A549 (cell line): ENCODE data around the gene TMEM259.

ENCODE experiments used
- CTCF ChIP-seq: fragments of >200 bp; sonication (Bioruptor Twin); formaldehyde crosslinking; IDR thresholded peaks from 3 replicates; pipeline ENCODE4 v1.5.1; 2016
- EHMT2 ChIP-seq: fragments of 200-600 bp; sonication (generic); IDR thresholded peaks from 2 replicates; pipeline ENCODE4 v1.6.1; 2016; ENCODE audit warnings: antibody characterized with exemption, low read depth, mild to moderate bottlenecking, moderate library complexity
- EP300 ChIP-seq, 2 experiments: fragments of >200 bp; sonication (Bioruptor Twin); formaldehyde crosslinking; IDR thresholded peaks; 2 replicates in 1 of 2; 3 replicates in 1 of 2; pipeline ENCODE4 v1.6.1; 2016 to 2017
- FOSL2 ChIP-seq, 2 experiments: fragments of 450-650 bp in 1 of 2; fragments of >200 bp in 1 of 2; sonication (Bioruptor Twin) in 1 of 2; formaldehyde crosslinking; IDR thresholded peaks; 2 replicates each; pipeline versions ENCODE4 v1.5.0 to v1.6.1; 2016 to 2020; ENCODE audit warnings: mild to moderate bottlenecking in 1 of 2, moderate library complexity in 1 of 2
- KDM1A ChIP-seq: fragments of 200-600 bp; sonication (generic); IDR thresholded peaks from 2 replicates; pipeline ENCODE4 v1.6.1; 2016; ENCODE audit warnings: low read depth, mild to moderate bottlenecking
- POLR2A ChIP-seq: IDR thresholded peaks from 2 replicates; pipeline ENCODE4 v1.6.1; 2012; ENCODE audit warnings: mild to moderate bottlenecking, low read length
- REST ChIP-seq: fragments of 200-600 bp; sonication (generic); IDR thresholded peaks from 2 replicates; pipeline ENCODE4 v1.6.1; 2016; ENCODE audit warnings: antibody characterized with exemption, mild to moderate bottlenecking, moderate library complexity
- RFX5 ChIP-seq: fragments of 450-650 bp; IDR thresholded peaks from 2 replicates; pipeline ENCODE4 v1.7.1; 2014; ENCODE audit warnings: antibody characterized with exemption, mild to moderate bottlenecking, moderate library complexity
- SMC3 ChIP-seq: fragments of >200 bp; sonication (Bioruptor Twin); formaldehyde crosslinking; IDR thresholded peaks from 3 replicates; pipeline ENCODE4 v1.6.1; 2018; ENCODE audit warnings: inconsistent platforms
- SREBF2 ChIP-seq: fragments of 450-650 bp; IDR thresholded peaks from 2 replicates; pipeline ENCODE4 v1.6.1; 2014; ENCODE audit warnings: mild to moderate bottlenecking, moderate library complexity
- ZNF302 ChIP-seq: fragments of 250-450 bp; sonication (Bioruptor Pico); IDR thresholded peaks from 2 replicates; pipeline ENCODE4 v1.9.0; 2021; ENCODE audit warnings: inconsistent platforms, mild to moderate bottlenecking, moderate library complexity
- TF ChIP-seq, protein P1 (sequence below): IDR thresholded peaks from 2 replicates; pipeline ENCODE4 v1.6.1; 2012; ENCODE audit warnings: low read depth, borderline replicate concordance

DNA sequence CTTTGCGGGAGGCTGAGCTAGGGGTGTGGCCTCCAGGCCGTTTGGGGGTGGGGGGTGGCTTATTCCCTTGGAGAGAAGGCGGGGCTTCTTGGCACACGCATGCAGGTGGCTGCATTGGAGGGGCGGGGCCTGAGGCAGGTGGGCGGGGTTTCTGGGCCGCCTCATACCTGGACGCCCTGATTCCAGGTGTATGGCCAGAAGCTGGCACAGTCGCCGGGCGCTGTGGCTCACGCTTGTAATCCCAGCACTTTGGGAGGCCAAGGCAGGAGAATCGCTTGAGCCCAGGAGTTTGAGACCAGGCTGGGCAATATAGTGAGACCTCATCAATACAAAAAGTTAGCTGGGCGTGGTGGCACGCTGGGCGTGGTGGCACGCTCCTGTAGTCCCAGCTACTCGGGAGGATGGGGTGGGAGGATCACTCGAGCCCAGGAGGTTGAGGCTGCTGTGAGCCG is 26.8 kb upstream of the TMEM259 start:
- no peak for TF ChIP-seq POLR2A
- no peak for TF ChIP-seq RFX5
- no peak for TF ChIP-seq REST
- TF ChIP-seq CTCF, result no peak
- no peak for TF ChIP-seq EP300 (IDR thresholded peaks at IDR 0.05)
- no peak for TF ChIP-seq ZNF302 (CRISPR knock-in tag)
- TF ChIP-seq KDM1A, result no peak
- TF ChIP-seq SREBF2, result no peak
- no peak for TF ChIP-seq SMC3
- no peak for TF ChIP-seq FOSL2 (IDR thresholded peaks at IDR 0.05)
- no peak for TF ChIP-seq FOSL2 (CRISPR knock-in tag; IDR thresholded peaks at IDR 0.05)
- TF ChIP-seq, protein P1, sequence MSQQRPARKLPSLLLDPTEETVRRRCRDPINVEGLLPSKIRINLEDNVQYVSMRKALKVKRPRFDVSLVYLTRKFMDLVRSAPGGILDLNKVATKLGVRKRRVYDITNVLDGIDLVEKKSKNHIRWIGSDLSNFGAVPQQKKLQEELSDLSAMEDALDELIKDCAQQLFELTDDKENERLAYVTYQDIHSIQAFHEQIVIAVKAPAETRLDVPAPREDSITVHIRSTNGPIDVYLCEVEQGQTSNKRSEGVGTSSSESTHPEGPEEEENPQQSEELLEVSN, result no peak
- TF ChIP-seq EHMT2, result no peak
